ENCODE results near the gene TP53RK.

The TP53RK gene

GRCh38 chr20:46665602-46666001, 23.6 kb downstream of the TP53RK start:
- Histone ChIP-seq H3K27me3 (ENCODE audit: insufficient read depth, low read depth) (no peaks in the 10 kb centered on the region), H3K4me3 (IDR thresholded peaks at IDR 0.05; ENCODE audit: insufficient read depth, low read depth, low read length) (no peak overlapping the region), H2AFZ (ENCODE audit: low read depth) (no peak overlapping the region), H3K4me1 (ENCODE audit: low read depth, poor library complexity, severe bottlenecking) (no peaks in the 10 kb centered on the region), H3K27ac (no peak overlapping the region), H3K36me3 (ENCODE audit: insufficient read depth) (no peaks in the 10 kb centered on the region), H3K79me2 (ENCODE audit: insufficient read depth, low read depth) (no peaks in the 10 kb centered on the region), H4K20me1 (ENCODE audit: insufficient read depth) (no peaks in the 10 kb centered on the region), H3K9ac (no peak overlapping the region), H3K4me2 (no peak overlapping the region)
- no peak for TF ChIP-seq CTCF (conservative IDR thresholded peaks at IDR 0.05; ENCODE audit: low read depth, low read length)

- Histone ChIP-seq H3K4me1 (ENCODE audit: low read depth, poor library complexity, severe bottlenecking) (no peaks in the 10 kb centered on the region), H3K27ac (no peak overlapping the region), H3K79me2 (ENCODE audit: insufficient read depth, low read depth) (no peaks in the 10 kb centered on the region), H4K20me1 (ENCODE audit: insufficient read depth) (no peaks in the 10 kb centered on the region), H3K4me2 (no peak overlapping the region), H3K27me3 (ENCODE audit: insufficient read depth, low read depth) (no peaks in the 10 kb centered on the region), H3K36me3 (ENCODE audit: insufficient read depth) (no peaks in the 10 kb centered on the region), H2AFZ (ENCODE audit: low read depth) (no peak overlapping the region), H3K4me3 (IDR thresholded peaks at IDR 0.05; ENCODE audit: insufficient read depth, low read depth, low read length) (no peak overlapping the region), H3K9ac (no peak overlapping the region)
- TF ChIP-seq CTCF (conservative IDR thresholded peaks at IDR 0.05; ENCODE audit: low read depth, low read length) = no peak
Observed at GRCh38 chr20:46663531-46663930, 25.7 kb downstream of the TP53RK start.

GRCh38 chr20:46661659-46662058, 27.6 kb downstream of the TP53RK start:
- TF ChIP-seq CTCF (conservative IDR thresholded peaks at IDR 0.05; ENCODE audit: low read depth, low read length) = no peak
- H3K4me3 ChIP-seq (IDR thresholded peaks at IDR 0.05; ENCODE audit: insufficient read depth, low read depth, low read length) = no peak overlapping the region

GRCh38 chr20:46660487-46660886, 28.8 kb downstream of the TP53RK start:
- Histone ChIP-seq H3K27me3 (ENCODE audit: insufficient read depth, low read depth) (no peaks in the 10 kb centered on the region), H3K4me2 (no peak overlapping the region), H3K9ac (no peak overlapping the region), H3K4me3 (IDR thresholded peaks at IDR 0.05; ENCODE audit: insufficient read depth, low read depth, low read length) (no peak overlapping the region), H3K4me1 (ENCODE audit: low read depth, poor library complexity, severe bottlenecking) (no peaks in the 10 kb centered on the region), H3K27ac (no peak overlapping the region), H3K36me3 (ENCODE audit: insufficient read depth) (no peaks in the 10 kb centered on the region), H3K79me2 (ENCODE audit: insufficient read depth, low read depth) (no peaks in the 10 kb centered on the region), H4K20me1 (ENCODE audit: insufficient read depth) (no peaks in the 10 kb centered on the region), H2AFZ (ENCODE audit: low read depth) (no peak overlapping the region)
- TF ChIP-seq CTCF (conservative IDR thresholded peaks at IDR 0.05; ENCODE audit: low read depth, low read length) = no peak

More at GRCh38 chr20:46661659-46662058, 27.6 kb downstream of the TP53RK start:
- Histone ChIP-seq H3K36me3 (ENCODE audit: insufficient read depth) (no peaks in the 10 kb centered on the region), H3K4me1 (ENCODE audit: low read depth, poor library complexity, severe bottlenecking) (no peaks in the 10 kb centered on the region), H3K9ac (no peak overlapping the region), H3K27ac (no peak overlapping the region), H4K20me1 (ENCODE audit: insufficient read depth) (no peaks in the 10 kb centered on the region), H2AFZ (ENCODE audit: low read depth) (no peak overlapping the region), H3K4me2 (no peak overlapping the region), H3K27me3 (ENCODE audit: insufficient read depth, low read depth) (no peaks in the 10 kb centered on the region), H3K79me2 (ENCODE audit: insufficient read depth, low read depth) (no peaks in the 10 kb centered on the region)

Measured in KMS-11 (cell line).